Measurements from ENCODE around the gene ADCK2. TPM values are rescaled to one million over a fixed set of nuclear protein-coding genes. Genes with fewer than 3 reads are reported as not detected.
"Not testable (repeated sequence)": the region's sequence is repeated elsewhere in the genome, so short reads cannot be mapped to it uniquely, and the experiment has no call there.

The ADCK2 gene
- polyA plus RNA-seq, 5 donors: 13.3 to 19.5 (median 14.5) TPM

DNA sequence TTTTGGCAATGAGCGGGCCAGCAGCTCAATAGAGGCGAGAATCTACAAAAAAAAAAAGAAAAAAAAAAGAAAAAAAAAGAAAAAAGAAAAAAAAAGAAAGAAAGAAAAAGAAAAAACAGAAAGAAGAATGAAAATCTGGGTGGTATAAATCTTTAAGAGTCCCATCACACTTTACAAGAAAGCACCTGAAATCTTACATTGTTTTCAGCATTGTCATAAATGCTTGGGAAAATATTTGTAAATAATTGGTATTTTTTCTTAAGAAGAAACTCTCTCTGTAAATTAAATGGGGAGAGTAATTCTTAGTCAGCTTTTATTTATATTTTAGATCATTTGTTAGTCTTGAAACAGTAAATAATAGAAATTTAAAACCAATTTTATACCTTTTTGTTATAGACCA lies 62.0 kb downstream of the ADCK2 start:
- no peak for DNase-seq

DNA sequence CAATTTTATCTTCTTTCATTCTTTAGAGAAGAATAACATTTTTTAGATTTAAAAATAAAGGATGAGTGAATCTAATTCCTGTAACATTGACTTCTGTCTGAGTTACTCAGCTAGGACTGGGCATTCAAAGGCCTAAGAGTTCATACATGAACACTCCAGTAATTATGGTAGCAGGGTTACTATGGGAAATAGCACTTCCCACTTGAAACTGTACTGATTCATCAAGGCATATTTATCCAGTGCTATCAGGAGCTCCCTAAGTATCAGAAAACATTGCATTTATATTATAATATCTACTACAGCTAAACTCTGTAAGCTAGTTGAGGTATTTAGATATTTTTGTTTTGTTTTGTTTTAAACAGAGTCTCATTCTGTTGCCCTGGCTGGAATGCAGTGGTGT lies 65.5 kb downstream of the ADCK2 start:
- no peak for DNase-seq

DNA sequence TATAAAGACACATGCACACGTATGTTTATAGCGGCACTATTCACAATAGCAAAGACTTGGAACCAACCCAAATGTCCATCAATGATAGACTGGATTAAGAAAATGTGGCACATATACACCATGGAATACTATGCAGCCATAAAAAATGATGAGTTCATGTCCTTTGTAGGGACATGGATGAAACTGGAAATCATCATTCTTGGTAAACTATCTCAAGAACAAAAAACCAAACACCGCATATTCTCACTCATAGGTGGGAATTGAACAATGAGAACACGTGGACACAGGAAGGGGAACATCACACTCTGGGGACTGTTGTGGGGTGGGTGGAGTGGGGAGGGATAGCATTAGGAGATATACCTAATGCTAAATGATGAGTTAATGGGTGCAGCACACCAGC lies 70.5 kb downstream of the ADCK2 start:
- not testable (repeated sequence) for DNase-seq

DNA sequence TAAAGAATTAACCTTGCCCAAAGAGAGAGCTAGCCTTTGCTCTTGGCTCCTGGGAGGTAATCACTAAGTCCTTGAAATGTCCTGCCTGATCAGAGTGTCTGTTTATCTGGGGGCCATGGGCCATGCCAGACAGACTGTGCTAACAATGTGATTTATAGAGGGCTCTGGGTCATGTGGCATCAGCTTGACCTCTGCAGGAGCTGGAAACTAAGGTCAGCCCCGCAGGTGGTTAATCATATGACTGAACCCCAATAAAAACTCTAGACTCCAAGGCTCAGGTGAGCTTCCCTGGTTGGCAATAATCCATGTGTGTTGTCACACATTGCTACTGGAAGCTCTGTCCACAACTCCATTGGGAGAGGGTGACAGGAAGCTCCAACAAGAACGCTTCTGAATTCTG lies 71.3 kb downstream of the ADCK2 start:
- DNase-seq: no peak

Other genes starting within 250 kb of the ADCK2 start
- 100 to 1,000 TPM in 4 of 5 donors, 10 to 100 TPM in 1; 94.0 to 127 (median 111) TPM for gene MKRN1, start 193.4 kb upstream of the ADCK2 start, polyA plus RNA-seq (ENCODE audit: insufficient read depth in 1 of 5, insufficient read length in 5 of 5, low replicate concordance in 1 of 5)
- 10 to 100 TPM; 36.9 to 43.7 (median 41.1) TPM for gene DENND2A, start 32.1 kb upstream of the ADCK2 start, polyA plus RNA-seq (ENCODE audit: insufficient read depth in 1 of 5, insufficient read length in 5 of 5, low replicate concordance in 1 of 5)
- gene NDUFB2, start 23.8 kb downstream of the ADCK2 start, polyA plus RNA-seq (ENCODE audit: insufficient read depth in 1 of 5, insufficient read length in 5 of 5, low replicate concordance in 1 of 5): 100 to 1,000 TPM; 110 to 211 (median 135) TPM